Stimulated activated CD4-positive, alpha-beta T cell treated with anti-CD3 and anti-CD28 coated beads, TNF-alpha, amount 100 ng/mL, for 4 hours (primary cell): ENCODE results near the gene HOXA7.

Experiments used
- DNase-seq, 3 experiments: peaks; one replicate each; pipeline ENCODE4 v3.0.0-alpha.2; 2020; ENCODE audit warnings: low read depth in 3 of 3

The HOXA7 gene

DNA sequence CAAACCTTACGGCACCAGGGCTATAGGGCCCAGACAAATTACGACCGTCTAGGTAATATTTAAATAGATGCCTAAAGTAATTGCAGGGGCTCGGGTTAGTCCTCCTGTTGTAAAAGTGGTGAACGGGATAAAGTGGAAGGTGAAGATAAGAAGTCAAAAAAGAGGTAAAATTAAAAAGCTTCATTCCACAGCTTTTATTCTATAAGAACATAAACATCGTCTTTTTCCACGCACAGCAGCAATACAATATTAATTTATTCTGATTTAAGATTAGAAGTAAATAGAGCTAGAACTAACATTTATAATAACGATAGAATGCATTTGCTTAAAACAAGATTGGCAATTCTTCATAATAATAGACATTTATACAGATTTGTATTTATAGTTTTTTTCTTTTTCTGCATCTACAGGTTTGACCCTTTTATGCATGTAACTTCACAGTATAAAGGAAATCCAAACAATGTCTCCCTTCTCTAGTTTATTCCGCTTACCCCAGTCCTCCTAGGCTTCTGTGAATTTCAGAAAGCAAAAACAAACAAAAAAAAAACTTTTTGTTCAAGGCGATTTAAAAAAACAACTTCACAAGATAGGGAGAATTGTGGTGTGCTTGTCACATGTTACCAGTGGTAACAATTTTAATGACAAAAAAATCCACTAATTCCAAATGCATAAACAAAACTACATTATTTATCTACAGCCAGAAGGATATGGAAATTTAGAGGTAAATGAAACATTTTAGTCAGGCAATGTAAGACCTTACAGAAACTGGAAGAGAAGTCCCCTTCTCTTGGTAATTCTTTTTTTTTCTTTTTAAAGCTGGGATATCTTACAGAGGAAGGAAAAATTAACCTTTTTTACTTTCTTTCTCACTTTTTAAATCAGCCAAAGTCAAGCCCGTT lies 14.2 kb upstream of the HOXA7 start:
- no peak for DNase-seq

- no peak for DNase-seq
Measured at GRCh38 chr7:27169658-27170425, 13.4 kb upstream of the HOXA7 start.

GRCh38 chr7:27168265-27168947 lies 11.9 kb upstream of the HOXA7 start:
- DNase-seq, result no peak

GRCh38 chr7:27167916-27168264 lies 11.4 kb upstream of the HOXA7 start:
- DNase-seq, result no peak

DNA sequence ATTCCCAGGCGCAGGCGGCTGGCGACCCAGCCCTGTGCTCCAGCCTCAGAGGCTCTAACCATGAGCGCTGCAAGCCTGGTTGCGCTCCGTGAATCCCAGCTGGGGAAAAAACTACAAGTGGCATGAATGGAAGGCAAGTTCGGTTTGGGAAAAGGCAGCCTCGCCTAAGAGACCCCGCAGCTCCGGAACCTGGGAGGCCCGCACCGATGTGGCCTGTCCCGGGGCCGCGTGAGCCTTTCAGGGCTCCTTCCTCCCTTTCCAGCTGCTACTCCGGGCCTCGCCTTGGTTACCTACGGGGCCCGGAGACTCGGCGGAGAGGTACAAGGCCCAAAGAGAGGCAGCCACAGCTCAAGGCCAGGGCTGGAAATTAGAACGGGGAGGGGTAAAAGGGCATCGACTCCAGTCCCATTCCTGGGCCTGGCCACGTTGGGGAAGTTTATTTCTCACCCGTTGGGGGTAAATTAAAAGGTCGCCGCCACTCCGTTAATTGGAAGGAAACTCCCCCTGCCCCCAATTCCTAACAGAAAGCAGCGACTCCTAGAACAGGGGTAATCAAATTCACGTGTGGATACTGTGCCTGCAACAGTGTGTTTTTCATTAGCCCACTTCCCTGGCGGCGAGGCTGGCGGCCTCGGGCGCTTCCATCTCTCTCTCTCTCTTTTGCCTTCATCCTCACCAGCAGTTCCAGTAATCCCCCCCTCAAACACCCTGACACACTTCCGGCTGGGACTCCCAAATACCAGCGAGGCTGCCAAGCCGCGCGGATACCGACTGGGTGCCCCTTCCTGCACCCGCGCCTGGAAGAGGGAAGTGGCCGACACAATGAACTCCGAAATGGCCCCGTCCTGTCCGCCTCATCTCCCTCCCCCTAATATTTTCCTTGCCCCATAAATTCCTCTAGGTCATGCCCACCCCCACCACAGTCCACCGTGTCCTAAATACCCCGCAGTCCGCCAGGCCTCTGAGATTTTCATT lies 10.3 kb upstream of the HOXA7 start:
- DNase-seq, result no peak

GRCh38 chr7:27165996-27166530 lies 9.6 kb upstream of the HOXA7 start:
- no peak for DNase-seq

GRCh38 chr7:27165089-27165995 lies 8.9 kb upstream of the HOXA7 start, which contains the start of gene HOXA9:
TSS of gene HOXA9 (minus strand) at chr7:27165537. CDS start at chr7:27165457, 80 bp downstream.
- no peak for DNase-seq

DNA sequence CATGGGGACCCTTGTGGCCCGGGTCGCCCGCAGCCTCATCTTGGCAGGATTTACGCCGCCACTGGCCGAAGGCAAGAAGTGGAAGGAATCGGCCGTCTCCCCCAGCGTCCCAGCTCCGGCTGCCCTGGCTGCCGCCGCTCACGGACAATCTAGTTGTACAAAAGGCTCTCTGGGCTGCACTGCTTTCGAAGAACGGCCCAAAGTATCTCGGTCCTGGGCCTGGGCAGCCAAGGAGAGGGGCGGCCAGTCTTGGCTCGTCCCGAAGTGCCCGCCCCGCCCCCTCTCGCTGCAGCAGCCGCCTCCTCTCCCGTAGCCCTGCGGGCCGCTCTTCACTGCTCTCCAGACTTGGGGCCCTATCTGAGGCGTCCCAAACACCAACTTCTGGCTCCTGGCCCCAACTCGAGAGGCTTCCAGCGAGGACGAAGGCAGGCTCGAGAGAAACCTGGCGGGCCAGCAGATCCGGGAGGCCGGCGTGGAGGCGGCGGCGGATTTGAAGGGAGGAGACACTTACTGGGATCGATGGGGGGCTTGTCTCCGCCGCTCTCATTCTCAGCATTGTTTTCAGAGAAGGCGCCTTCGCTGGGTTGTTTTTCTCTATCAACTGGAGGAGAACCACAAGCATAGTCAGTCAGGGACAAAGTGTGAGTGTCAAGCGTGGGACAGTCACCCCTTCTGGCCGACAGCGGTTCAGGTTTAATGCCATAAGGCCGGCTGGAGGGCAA lies 8.1 kb upstream of the HOXA7 start:
- no peak for DNase-seq

GRCh38 chr7:27164045-27164366 lies 7.5 kb upstream of the HOXA7 start:
- DNase-seq, result no peak

DNA sequence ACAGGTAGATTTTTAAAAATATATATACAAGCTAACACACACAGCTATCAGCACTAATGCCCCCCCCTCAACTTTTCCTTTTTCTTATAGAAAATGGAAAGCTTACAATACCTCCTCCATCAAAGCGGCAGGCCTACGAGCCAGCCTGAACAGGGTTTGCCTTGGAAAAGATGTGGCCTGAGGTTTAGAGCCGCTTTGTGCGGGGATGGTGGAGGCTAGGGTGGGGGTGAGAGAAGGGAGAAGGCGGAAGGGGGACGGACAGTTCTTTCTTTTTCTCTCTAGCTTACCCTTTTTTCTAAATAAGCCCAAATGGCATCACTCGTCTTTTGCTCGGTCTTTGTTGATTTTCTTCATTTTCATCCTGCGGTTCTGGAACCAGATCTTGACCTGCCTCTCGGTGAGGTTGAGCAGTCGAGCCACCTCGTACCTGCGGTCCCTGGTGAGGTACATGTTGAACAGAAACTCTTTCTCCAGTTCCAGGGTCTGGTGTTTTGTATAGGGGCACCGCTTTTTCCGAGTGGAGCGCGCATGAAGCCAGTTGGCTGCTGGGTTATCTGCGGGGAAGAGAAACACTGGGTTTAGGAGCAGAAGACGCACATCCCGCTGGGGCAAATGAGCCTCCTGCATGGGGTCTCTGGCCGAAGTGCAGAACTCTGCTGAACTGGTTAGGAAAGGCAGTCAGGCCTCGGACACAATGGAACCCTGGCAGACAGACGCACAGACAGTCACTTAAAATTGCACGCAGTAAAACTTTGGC lies 7.0 kb upstream of the HOXA7 start:
- no peak for DNase-seq

GRCh38 chr7:27162561-27163287 lies 6.2 kb upstream of the HOXA7 start:
- DNase-seq, result no peak

GRCh38 chr7:27161721-27162560 lies 5.5 kb upstream of the HOXA7 start:
- DNase-seq, result no peak

- DNase-seq, result no peak
Measured at GRCh38 chr7:27161214-27161720, 4.8 kb upstream of the HOXA7 start.

DNA sequence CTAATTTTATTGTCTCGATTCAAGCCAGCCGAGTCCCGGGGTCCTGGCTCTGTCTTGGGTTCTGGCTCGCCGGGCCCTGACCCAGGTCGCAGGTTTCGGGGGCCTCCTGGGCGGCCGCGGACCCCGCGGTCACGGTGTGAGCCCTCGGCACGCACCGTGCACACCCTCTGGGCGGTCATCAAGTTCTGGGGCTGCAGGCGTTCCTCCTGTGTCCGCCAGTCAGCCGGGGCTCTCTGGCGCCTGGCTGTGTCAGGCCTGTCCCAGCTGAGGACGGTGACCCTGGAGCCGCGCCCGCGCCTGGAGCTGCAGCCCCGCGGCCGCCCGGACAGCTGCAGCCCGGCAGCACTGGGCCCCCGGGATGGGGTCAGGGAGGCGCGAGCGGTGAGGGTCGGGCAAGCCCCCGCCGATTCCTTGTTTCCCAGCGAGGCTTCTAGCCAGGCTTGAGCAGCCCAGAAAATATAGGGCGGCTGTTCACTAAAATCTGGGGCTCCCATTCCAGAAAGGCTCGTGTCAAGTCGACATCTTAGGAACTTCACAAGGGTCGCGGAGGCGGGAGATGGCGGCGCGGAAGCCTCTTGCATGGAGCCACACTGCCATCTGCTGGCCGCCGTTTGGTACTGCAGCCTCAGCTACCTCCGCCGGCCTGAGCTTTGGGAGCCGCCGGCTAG lies 4.2 kb upstream of the HOXA7 start:
- peak; percentile 68 to 89 (median 80) for DNase-seq

DNA sequence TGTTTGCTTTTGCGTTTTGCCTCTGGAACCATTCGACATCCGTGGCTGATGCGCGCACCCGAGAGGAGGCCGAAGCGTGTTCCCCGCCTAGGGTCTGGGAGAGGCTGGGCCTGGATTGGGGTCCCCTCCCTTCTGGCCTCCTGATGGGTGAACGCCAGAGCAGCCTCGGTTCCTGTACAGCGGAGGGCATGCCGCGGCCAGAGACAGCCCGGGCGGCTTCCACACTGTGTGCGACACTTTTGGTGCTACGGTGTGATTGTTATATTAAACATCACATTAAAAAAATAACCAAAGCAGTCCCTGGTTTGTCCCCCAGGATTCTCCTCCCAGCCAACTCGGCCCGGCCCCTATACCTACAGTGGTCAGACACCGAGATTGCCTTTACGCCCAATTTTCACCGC lies 3.7 kb upstream of the HOXA7 start:
- no peak for DNase-seq
